Measurements from ENCODE around the gene AGPAT2. TPM values are rescaled to one million over a fixed set of nuclear protein-coding genes. Genes with fewer than 3 reads are reported as not detected.

The AGPAT2 gene
- total RNA-seq, 1 experiment from 2014 or later, result 73.5 TPM

DNA sequence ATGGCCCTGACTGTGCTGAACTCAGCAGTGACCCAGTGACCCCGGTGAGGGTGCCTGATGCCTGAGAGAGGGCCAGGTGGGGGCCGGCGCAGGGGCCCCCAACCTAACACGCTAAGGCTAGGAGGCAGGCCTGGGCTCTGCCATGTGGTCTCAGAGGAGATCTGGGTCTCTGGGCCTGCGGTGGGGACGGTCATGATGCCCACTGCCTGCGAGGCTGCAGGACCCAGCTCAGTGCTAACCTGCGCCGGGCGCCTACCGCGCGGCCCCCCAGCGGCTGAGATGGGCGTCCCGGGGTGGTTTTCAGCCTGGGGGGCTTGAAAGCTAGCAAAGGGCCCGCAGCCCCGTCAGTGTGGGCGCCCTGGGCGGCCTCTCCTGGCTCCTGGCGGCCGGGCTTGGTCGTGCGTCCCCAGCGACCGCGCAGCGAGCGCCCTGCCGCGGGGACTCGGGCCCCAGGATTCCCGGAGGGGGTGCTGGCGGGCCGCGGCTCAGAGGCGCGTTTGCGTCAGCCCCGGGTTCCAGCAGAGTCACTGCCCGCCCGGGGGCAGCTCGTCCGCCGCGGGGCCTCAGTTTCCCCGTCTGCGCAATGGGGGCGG is 22.1 kb downstream of the AGPAT2 start:
- no peak for DNase-seq (ENCODE audit: low read depth)

GRCh38 chr9:136664000-136664915 is 23.0 kb downstream of the AGPAT2 start:
- DNase-seq (ENCODE audit: low read depth), result no peak

- no peak for DNase-seq (ENCODE audit: low read depth)
These were observed 24.3 kb downstream of the AGPAT2 start, which contains the start of gene EGFL7 for GRCh38 chr9:136662656-136663581. TSS of gene EGFL7 (plus strand) at chr9:136662916. CDS start at chr9:136668283, 5,367 bp downstream.

DNA sequence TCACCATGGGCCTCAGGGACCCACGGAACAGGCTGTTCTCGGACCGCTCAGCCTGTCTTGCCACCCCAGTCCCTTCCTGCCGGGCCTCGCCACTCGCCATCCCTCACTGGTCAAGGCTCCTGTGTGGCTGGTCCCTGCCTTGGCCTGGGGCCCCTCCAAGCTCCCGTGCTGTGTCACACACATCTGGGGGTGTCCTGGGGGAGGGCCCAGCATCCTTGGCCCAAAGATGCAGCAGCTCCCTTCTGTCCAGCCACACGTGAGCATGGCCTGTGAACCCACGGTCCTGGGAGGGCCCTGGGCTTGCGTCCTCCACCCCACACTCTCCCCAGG is 25.0 kb downstream of the AGPAT2 start:
- no peak for DNase-seq (ENCODE audit: low read depth)

- no peak for DNase-seq (ENCODE audit: low read depth)
These were observed 25.5 kb downstream of the AGPAT2 start for GRCh38 chr9:136661641-136662325.

GRCh38 chr9:136660971-136661550 is 26.2 kb downstream of the AGPAT2 start:
- no peak for DNase-seq (ENCODE audit: low read depth)

DNA sequence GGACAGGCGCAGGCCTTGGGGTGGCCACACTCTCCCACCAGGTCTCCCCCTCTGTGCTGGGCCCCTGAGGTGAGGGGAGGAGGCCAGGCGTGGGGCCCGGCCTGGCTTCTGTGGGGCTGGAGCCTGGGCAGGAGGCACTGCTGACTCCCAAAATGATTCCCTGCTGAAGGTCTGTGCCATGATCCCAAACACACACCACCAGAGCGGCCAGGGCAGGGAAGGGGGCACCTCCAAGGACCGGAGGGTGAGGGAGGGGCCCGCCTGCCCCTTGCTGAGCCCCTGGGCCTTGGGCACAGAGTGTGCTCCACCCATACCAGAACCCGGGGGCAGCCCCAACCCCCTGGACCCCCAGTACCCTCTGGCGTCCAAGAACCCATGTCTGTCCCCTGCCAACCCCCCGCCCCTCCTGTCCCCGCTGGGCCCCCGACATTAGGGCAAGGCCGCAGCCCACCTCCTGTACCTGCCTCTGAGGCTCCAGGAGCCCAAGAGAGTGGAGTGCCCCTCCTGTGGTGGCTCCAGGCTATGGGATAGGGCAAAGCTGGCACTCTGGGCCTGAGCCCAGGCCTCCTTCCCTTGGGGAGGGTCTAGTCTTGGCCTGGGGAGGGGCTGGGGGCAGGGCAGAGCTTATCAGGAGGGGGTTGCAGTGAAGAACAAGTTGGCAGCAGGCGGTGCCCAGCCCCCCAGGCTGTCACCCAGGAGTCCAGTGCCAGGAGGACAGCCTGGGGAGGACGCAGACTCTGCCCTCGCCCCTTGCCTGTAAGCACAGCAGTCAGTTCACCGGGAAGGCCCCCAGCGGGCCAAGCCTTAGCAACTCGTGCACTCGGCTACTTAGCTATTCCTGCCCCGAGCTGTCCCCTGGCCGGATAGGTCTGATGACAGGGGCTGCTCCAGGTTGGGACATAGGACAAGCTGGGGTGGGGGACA is 27.1 kb downstream of the AGPAT2 start:
- no peak for DNase-seq (ENCODE audit: low read depth)

GRCh38 chr9:136658849-136659535 is 28.3 kb downstream of the AGPAT2 start:
- DNase-seq (ENCODE audit: low read depth), result no peak

DNA sequence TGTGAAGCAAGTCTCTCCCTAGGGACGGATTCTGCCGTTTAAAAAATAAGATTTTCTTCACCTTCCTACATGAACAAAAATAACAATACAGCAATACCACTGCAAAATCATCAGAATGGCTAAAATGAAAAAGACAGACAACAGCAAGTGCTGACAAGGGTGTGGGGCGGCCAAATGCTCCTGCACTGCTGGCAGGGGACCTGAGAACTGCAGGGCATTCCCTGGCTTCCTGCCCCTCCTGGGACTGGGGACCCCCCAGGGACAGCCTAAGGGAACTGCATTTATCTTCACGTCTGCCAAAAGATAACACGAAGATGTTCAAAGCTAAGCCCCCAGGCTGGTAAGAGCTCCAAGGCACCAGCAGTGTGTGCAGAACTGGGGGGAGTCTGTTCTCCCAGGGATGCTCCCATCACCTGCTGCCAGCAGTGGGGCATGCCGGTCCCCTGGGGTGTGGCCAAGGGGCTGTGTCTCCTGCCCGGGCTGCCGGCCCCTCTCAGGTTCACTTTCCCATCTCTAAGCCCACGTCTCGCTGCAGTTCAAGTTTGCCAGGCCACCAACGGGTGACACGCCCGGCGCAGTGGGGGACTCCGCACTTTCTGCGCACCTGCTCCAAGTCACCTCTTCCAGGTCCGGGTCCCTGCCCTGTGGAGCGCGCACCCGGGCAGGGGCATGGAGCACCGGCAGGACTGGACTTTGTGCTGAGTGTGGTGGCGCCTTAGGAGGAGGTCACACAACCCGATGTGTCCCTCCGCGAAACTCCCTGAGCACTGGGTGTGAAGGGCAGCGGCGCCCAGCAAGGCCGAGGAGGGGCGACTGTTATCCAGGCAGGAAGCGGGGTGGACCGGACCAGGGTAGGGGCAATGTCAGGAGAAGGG is 29.0 kb downstream of the AGPAT2 start:
- no peak for DNase-seq (ENCODE audit: low read depth)

DNA sequence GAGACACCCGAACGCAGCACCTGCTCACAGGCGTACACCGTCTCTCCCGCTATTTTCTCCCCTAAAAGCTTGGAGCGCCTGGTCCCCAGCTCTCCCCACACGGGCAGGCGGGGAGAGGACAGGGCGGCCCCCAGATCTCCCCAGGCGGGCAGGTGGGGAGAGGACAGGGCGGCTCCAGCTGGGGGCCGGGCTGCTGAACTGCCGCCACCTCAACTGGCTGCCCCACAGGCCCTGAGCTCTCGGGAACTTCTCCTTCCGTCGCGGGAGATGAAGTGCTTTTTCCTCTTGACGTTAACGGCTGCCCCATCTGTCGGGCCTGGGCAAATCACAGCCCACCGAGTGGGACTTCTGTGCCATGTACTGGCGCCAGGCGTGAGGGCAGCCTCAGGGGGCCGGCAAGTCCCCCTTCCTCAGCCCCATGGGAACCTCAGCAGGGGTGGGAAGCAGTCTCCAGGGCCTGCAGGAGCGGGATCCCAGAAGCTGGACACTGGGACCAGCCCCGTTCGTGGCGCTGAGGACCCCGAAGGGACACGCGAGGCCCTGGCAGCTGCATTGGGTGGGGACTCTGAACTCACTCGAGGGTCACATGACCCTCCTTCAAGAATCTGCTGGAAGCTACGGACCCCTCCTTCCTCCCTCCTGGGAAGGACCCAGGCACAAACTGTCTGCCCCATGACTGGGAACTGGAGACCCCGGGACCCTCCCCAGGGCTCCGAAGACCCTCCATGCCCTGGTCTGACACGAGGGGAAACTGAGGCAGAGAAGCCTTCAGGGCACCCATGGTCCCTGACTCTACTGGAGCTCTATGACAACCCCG is 30.3 kb downstream of the AGPAT2 start:
- no peak for DNase-seq (ENCODE audit: low read depth)

- DNase-seq (ENCODE audit: low read depth), result no peak
These were observed 31.0 kb downstream of the AGPAT2 start for GRCh38 chr9:136656183-136656738.

GRCh38 chr9:136655536-136656182 is 31.6 kb downstream of the AGPAT2 start:
- DNase-seq (ENCODE audit: low read depth), result no peak

DNA sequence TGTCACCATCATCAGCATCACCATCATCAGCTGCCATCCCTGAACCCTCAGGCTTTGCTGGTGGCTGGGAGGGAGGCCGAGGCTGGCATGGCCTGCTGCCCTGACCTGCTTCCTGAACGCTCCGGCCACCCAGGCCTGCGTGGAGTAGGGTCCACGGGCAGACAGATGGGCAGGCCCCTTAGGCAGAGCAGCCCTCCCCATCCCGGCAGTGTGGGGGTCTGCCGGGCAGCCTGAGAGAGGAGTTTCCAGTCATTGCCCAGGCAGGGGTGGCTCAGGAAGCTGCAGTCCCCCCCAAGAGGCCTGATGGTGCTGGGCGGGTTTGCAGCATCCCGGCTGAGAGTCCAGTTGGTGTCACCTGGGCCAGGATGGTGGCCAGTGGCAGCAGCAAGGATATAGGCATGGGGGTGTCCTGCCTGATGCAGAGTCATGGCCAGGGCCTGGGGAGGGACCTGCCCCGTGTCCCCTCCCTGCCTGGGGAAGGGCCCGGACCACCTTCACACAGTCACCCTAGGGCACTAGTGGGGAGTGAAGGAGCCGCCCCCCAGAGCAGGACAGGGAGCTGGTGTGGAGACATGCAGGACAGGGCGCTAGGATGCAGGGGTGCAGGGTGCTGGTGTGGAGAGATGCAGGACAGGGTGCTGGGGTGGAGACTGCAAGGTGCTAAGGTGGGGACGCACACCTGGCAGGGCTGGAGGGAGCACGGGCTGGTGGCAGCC is 32.3 kb downstream of the AGPAT2 start:
- DNase-seq (ENCODE audit: low read depth), result no peak

GRCh38 chr9:136653323-136654079 is 33.8 kb downstream of the AGPAT2 start:
- DNase-seq (ENCODE audit: low read depth), result no peak

DNA sequence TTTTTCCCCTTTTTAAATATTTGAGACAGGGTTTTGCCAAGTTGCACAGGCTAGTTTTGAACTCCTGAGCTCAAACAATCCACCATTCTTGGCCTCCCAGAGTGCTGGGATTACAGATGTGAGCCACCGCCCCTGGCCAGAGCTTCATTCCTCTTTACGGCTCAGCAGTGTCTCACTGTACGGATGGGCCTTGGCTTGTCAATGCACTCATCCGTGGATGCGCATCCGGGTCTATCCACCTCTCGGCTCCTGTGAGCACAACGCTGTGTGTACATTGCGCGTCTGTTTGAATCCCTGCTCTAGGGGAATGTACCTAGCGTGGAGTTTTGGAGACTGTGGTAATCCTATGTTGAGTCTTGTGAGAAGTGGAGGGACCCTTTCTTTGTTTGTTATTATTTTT is 35.4 kb downstream of the AGPAT2 start:
- DNase-seq (ENCODE audit: low read depth), result no peak

Data from HT1080 (cell line).